ENCODE measurements around the gene MC1R.
"Not testable (repeated sequence)": the region's sequence is repeated elsewhere in the genome, so short reads cannot be mapped to it uniquely, and the experiment has no call there.

MC1R gene

DNA sequence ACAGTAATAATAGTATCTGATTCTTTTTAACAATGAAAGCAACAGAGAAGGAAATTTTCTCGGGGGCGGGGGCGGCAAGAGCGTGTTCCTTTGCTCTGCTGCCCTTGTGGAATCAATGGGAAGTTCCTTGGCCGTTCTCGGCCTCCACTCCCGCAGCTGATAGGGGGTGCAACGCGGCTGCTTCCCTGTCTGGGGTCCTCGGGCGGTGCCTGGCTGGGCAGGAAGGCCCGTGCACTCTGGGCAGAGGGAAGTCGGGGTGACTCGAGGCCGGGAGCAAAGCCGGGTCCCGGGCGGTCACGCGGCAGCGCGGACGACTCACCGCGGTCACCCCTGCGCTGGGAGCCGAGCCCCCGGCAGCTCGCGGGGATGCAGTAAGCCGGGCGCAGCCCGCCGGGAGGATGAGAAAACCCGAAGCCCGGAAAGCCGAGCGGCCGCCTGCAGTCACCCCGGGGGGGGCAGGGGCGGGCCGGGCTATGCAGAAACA is 7.0 kb downstream of the MC1R start:
- H3K4me3 ChIP-seq (replicated peaks; ENCODE audit: low read depth, low read length), result peak overlapping the region; percentile 77
- TF ChIP-seq, protein P1, sequence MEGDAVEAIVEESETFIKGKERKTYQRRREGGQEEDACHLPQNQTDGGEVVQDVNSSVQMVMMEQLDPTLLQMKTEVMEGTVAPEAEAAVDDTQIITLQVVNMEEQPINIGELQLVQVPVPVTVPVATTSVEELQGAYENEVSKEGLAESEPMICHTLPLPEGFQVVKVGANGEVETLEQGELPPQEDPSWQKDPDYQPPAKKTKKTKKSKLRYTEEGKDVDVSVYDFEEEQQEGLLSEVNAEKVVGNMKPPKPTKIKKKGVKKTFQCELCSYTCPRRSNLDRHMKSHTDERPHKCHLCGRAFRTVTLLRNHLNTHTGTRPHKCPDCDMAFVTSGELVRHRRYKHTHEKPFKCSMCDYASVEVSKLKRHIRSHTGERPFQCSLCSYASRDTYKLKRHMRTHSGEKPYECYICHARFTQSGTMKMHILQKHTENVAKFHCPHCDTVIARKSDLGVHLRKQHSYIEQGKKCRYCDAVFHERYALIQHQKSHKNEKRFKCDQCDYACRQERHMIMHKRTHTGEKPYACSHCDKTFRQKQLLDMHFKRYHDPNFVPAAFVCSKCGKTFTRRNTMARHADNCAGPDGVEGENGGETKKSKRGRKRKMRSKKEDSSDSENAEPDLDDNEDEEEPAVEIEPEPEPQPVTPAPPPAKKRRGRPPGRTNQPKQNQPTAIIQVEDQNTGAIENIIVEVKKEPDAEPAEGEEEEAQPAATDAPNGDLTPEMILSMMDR (IDR thresholded peaks at IDR 0.05; ENCODE audit: low read depth, low read length, missing control alignments), result no peak
- no peak for DNase-seq (ENCODE audit: extremely low read depth, low read depth)

DNA sequence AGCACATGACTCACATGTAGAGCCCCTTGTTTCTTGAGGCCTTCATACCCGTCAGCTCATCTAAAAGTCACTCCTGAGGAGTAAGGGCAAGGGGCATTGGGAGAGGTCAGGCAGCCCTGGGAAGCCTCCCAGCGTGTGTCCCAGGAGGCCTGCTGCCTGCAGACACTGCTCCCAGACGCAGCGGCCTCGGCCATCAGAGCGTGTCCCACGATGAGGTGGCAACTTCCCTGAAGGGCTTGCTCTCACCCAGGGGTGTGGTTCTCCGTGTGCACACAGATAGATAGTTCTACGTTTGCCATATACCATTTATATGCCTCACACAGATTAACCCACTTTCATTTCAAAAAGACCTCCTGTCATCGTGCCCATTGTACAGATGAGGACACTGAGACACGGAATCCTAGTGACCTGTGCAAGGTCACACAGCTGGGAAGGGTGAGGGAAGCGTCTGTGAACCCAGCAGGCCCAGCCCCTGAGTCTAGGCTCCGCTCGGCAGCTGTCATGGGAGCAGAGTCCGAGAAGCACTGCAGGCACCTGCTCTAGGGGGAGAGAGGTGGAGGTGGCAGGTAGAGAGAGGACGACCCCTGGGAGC is 12.7 kb downstream of the MC1R start:
- TF ChIP-seq, protein P1 (IDR thresholded peaks at IDR 0.05; ENCODE audit: low read depth, low read length, missing control alignments), result no peak
- no peak overlapping the region for H3K4me3 ChIP-seq (replicated peaks; ENCODE audit: low read depth, low read length)
- no peak for DNase-seq (ENCODE audit: extremely low read depth, low read depth)

DNA sequence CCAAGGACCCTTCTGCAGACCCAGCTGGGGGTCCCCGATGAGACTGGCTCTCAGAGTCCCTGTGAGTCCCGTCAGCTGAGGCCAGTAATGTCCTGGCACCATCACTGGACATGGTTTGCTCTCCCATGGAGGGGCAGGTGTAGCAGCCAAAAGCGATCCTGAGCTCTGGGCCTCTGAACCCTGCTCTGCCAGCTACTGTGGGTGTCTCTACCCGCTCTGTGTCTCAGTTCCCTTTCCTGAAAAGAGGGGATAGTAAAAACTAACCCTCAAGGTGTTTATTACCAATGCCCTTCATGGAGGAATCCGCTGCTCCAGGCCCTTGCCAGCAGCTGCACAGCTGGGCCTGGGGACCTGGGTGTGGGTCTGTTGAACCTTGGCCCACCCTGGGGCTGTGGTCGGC is 13.3 kb downstream of the MC1R start:
- no peak overlapping the region for H3K4me3 ChIP-seq (replicated peaks; ENCODE audit: low read depth, low read length)
- TF ChIP-seq, protein P1 (IDR thresholded peaks at IDR 0.05; ENCODE audit: low read depth, low read length, missing control alignments), result no peak
- no peak for DNase-seq (ENCODE audit: extremely low read depth, low read depth)

DNA sequence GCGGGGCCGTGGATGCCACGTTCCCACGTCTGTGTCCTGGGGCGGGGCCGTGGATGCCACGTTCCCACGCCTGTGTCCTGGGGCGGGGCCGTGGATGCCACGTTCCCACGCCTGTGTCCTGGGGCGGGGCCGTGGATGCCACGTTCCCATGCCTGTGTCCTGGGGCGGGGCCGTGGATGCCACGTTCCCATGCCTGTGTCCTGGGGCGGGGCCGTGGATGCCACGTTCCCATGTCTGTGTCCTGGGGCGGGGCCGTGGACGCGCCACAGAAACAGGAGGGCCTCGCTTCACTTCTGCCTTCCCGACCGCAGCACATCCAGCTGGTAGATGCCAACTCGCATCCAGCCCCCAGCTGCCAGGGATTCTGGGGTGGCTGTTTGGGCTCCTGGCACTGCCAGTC is 15.4 kb downstream of the MC1R start:
- DNase-seq (ENCODE audit: extremely low read depth, low read depth); H3K4me3 ChIP-seq (replicated peaks; ENCODE audit: low read depth, low read length): not testable (repeated sequence)

DNA sequence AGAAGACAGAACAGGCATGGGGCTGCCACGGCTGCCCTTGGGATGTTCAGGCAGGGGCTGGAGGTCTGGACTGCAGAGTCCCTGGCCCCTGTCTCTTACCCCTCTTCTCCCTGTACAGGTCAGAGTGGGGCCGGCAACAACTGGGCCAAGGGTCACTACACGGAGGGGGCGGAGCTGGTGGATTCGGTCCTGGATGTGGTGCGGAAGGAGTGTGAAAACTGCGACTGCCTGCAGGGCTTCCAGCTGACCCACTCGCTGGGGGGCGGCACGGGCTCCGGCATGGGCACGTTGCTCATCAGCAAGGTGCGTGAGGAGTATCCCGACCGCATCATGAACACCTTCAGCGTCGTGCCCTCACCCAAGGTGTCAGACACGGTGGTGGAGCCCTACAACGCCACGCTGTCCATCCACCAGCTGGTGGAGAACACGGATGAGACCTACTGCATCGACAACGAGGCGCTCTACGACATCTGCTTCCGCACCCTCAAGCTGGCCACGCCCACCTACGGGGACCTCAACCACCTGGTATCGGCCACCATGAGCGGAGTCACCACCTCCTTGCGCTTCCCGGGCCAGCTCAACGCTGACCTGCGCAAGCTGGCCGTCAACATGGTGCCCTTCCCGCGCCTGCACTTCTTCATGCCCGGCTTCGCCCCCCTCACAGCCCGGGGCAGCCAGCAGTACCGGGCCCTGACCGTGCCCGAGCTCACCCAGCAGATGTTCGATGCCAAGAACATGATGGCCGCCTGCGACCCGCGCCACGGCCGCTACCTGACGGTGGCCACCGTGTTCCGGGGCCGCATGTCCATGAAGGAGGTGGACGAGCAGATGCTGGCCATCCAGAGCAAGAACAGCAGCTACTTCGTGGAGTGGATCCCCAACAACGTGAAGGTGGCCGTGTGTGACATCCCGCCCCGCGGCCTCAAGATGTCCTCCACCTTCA is 16.2 kb downstream of the MC1R start:
- TF ChIP-seq, protein P1 (IDR thresholded peaks at IDR 0.05; ENCODE audit: low read depth, low read length, missing control alignments), result no peak
- DNase-seq (ENCODE audit: extremely low read depth, low read depth), result no peak

DNA sequence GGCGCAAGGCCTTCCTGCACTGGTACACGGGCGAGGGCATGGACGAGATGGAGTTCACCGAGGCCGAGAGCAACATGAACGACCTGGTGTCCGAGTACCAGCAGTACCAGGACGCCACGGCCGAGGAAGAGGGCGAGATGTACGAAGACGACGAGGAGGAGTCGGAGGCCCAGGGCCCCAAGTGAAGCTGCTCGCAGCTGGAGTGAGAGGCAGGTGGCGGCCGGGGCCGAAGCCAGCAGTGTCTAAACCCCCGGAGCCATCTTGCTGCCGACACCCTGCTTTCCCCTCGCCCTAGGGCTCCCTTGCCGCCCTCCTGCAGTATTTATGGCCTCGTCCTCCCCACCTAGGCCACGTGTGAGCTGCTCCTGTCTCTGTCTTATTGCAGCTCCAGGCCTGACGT is 17.0 kb downstream of the MC1R start:
- DNase-seq (ENCODE audit: extremely low read depth, low read depth); H3K4me3 ChIP-seq (replicated peaks; ENCODE audit: low read depth, low read length): not testable (repeated sequence)

More for the DNA sequence above, 16.2 kb downstream of the MC1R start:
- H3K4me3 ChIP-seq (replicated peaks; ENCODE audit: low read depth, low read length), result no peak overlapping the region

DNA sequence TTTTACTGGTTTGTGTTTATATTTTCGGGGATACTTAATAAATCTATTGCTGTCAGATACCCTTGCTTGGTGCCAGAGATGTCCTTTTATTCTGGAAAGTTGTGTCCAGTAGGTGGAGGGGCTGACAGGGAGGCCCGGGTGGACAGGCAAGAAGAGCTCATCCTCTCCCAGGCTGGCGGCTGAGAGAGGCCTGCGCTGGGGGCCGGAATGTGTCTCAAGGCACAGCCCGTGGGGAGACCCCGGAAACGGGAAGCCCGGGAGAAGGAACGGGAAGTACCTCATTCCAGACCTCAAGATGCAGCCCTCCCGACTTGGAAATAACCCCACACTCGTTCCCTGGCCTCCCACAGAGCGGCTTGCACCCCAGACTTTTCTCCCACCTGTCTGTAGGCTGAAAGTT is 17.4 kb downstream of the MC1R start:
- no peak for DNase-seq (ENCODE audit: extremely low read depth, low read depth)

More for the DNA sequence above, 17.4 kb downstream of the MC1R start:
- no peak overlapping the region for H3K4me3 ChIP-seq (replicated peaks; ENCODE audit: low read depth, low read length)
- TF ChIP-seq, protein P1 (IDR thresholded peaks at IDR 0.05; ENCODE audit: low read depth, low read length, missing control alignments), result no peak

Data from HFF-Myc (cell line).